ENCODE data around the gene SIRT5. TPM values are rescaled to one million over a fixed set of nuclear protein-coding genes. Genes with fewer than 3 reads are reported as not detected.

The SIRT5 gene
- total and polyA plus RNA-seq, 4 donors = 12.4 to 17.3 (median 14.4) TPM

- no peak overlapping the region for H3K4me3 ChIP-seq (ENCODE audit: low read depth, low read length)
- 80% methylated on average over 2 of the region's 4 CpGs for WGBS (ENCODE audit: insufficient coverage)
- no peak for DNase-seq (ENCODE audit: low read depth in 4 of 6, low spot score in 6 of 6)
- H3K4me1 ChIP-seq (ENCODE audit: control insufficient read depth, insufficient read depth, low read length) = no peaks in the 10 kb centered on the region
- H3K27ac ChIP-seq (ENCODE audit: low read depth, low read length) = no peak overlapping the region
- peaks cover 8% of the 10 kb centered on the region for H3K36me3 ChIP-seq (ENCODE audit: control insufficient read depth, insufficient read depth, low read length)
- no peaks in the 10 kb centered on the region for H3K9me3 ChIP-seq (ENCODE audit: control insufficient read depth, insufficient read depth, low read length)
- no peaks in the 10 kb centered on the region for H3K27me3 ChIP-seq (ENCODE audit: control insufficient read depth, insufficient read depth, low read length)
Observed at GRCh38 chr6:13638626-13639025, 64.2 kb downstream of the SIRT5 start.

GRCh38 chr6:13641315-13641714 lies 66.9 kb downstream of the SIRT5 start:
- Histone ChIP-seq H3K27me3 (ENCODE audit: control insufficient read depth, insufficient read depth, low read length) (no peaks in the 10 kb centered on the region), H3K4me1 (ENCODE audit: control insufficient read depth, insufficient read depth, low read length) (no peaks in the 10 kb centered on the region), H3K36me3 (ENCODE audit: control insufficient read depth, insufficient read depth, low read length) (peaks cover 8% of the 10 kb centered on the region), H3K9me3 (ENCODE audit: control insufficient read depth, insufficient read depth, low read length) (no peaks in the 10 kb centered on the region), H3K27ac (ENCODE audit: low read depth, low read length) (no peak overlapping the region), H3K4me3 (ENCODE audit: low read depth, low read length) (no peak overlapping the region)
- WGBS (ENCODE audit: insufficient coverage) = no CpG with 5 or more reads among the region's 5 CpGs
- no peak for DNase-seq (ENCODE audit: low read depth in 4 of 6, low spot score in 6 of 6)

DNA sequence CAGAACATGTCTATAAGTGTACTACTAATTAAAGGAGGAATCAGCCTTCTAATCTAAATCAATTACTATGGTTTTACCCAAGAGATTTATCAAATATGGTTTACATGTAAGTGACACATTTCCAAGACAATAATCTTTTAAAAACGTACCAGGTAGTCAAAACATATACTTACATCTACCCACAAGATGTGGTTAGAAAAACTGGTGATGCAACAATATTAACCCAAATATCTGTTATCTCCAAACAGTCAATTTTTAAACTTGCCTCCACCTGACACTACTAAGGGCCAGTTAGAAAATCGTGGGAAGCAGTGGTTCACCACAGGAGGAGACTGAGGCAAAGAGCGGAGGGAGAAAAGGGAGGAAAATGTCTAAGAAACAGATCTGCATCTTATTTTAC lies 68.7 kb downstream of the SIRT5 start:
- Histone ChIP-seq H3K4me3 (ENCODE audit: low read depth, low read length) (no peak overlapping the region), H3K27ac (ENCODE audit: low read depth, low read length) (no peak overlapping the region), H3K36me3 (ENCODE audit: control insufficient read depth, insufficient read depth, low read length) (peaks cover 8% of the 10 kb centered on the region), H3K27me3 (ENCODE audit: control insufficient read depth, insufficient read depth, low read length) (no peaks in the 10 kb centered on the region), H3K4me1 (ENCODE audit: control insufficient read depth, insufficient read depth, low read length) (no peaks in the 10 kb centered on the region), H3K9me3 (ENCODE audit: control insufficient read depth, insufficient read depth, low read length) (no peaks in the 10 kb centered on the region)
- no peak for DNase-seq (ENCODE audit: low read depth in 4 of 6, low spot score in 6 of 6)
- no CpG with 5 or more reads among the region's 3 CpGs for WGBS (ENCODE audit: insufficient coverage)

GRCh38 chr6:13648850-13649249 lies 74.4 kb downstream of the SIRT5 start:
- Histone ChIP-seq H3K4me1 (ENCODE audit: control insufficient read depth, insufficient read depth, low read length) (no peaks in the 10 kb centered on the region), H3K27me3 (ENCODE audit: control insufficient read depth, insufficient read depth, low read length) (no peaks in the 10 kb centered on the region), H3K27ac (ENCODE audit: low read depth, low read length) (no peak overlapping the region), H3K9me3 (ENCODE audit: control insufficient read depth, insufficient read depth, low read length) (no peaks in the 10 kb centered on the region), H3K4me3 (ENCODE audit: low read depth, low read length) (no peak overlapping the region), H3K36me3 (ENCODE audit: control insufficient read depth, insufficient read depth, low read length) (peaks cover 4% of the 10 kb centered on the region)
- no peak for DNase-seq (ENCODE audit: low read depth in 4 of 6, low spot score in 6 of 6)

GRCh38 chr6:13649393-13649792 lies 75.0 kb downstream of the SIRT5 start:
- Histone ChIP-seq H3K27me3 (ENCODE audit: control insufficient read depth, insufficient read depth, low read length) (no peaks in the 10 kb centered on the region), H3K36me3 (ENCODE audit: control insufficient read depth, insufficient read depth, low read length) (peaks cover 4% of the 10 kb centered on the region), H3K9me3 (ENCODE audit: control insufficient read depth, insufficient read depth, low read length) (no peaks in the 10 kb centered on the region), H3K27ac (ENCODE audit: low read depth, low read length) (no peak overlapping the region), H3K4me1 (ENCODE audit: control insufficient read depth, insufficient read depth, low read length) (no peaks in the 10 kb centered on the region), H3K4me3 (ENCODE audit: low read depth, low read length) (no peak overlapping the region)
- no peak for DNase-seq (ENCODE audit: low read depth in 4 of 6, low spot score in 6 of 6)
- 81% methylated on average over 4 of the region's 4 CpGs for WGBS (ENCODE audit: insufficient coverage)

- no peaks in the 10 kb centered on the region for H3K4me1 ChIP-seq (ENCODE audit: control insufficient read depth, insufficient read depth, low read length)
- DNase-seq (ENCODE audit: low read depth in 4 of 6, low spot score in 6 of 6) = no peak
- WGBS (ENCODE audit: insufficient coverage) = no CpG with 5 or more reads among the region's 2 CpGs
- no peak overlapping the region for H3K27ac ChIP-seq (ENCODE audit: low read depth, low read length)
- H3K27me3 ChIP-seq (ENCODE audit: control insufficient read depth, insufficient read depth, low read length) = no peaks in the 10 kb centered on the region
- H3K36me3 ChIP-seq (ENCODE audit: control insufficient read depth, insufficient read depth, low read length) = peaks cover 4% of the 10 kb centered on the region
- no peak overlapping the region for H3K4me3 ChIP-seq (ENCODE audit: low read depth, low read length)
- H3K9me3 ChIP-seq (ENCODE audit: control insufficient read depth, insufficient read depth, low read length) = no peaks in the 10 kb centered on the region
Observed at GRCh38 chr6:13653296-13653695, 78.9 kb downstream of the SIRT5 start.

GRCh38 chr6:13654496-13654895 lies 80.1 kb downstream of the SIRT5 start:
- no peaks in the 10 kb centered on the region for H3K9me3 ChIP-seq (ENCODE audit: control insufficient read depth, insufficient read depth, low read length)
- no peak overlapping the region for H3K4me3 ChIP-seq (ENCODE audit: low read depth, low read length)
- peaks cover 4% of the 10 kb centered on the region for H3K36me3 ChIP-seq (ENCODE audit: control insufficient read depth, insufficient read depth, low read length)
- no peak overlapping the region for H3K27ac ChIP-seq (ENCODE audit: low read depth, low read length)
- H3K27me3 ChIP-seq (ENCODE audit: control insufficient read depth, insufficient read depth, low read length) = no peaks in the 10 kb centered on the region
- no peaks in the 10 kb centered on the region for H3K4me1 ChIP-seq (ENCODE audit: control insufficient read depth, insufficient read depth, low read length)
- no peak for DNase-seq (ENCODE audit: low read depth in 4 of 6, low spot score in 6 of 6)

GRCh38 chr6:13655700-13656099 lies 81.3 kb downstream of the SIRT5 start:
- no peak for DNase-seq (ENCODE audit: low read depth in 4 of 6, low spot score in 6 of 6)
- no peaks in the 10 kb centered on the region for H3K27me3 ChIP-seq (ENCODE audit: control insufficient read depth, insufficient read depth, low read length)
- no peak overlapping the region for H3K4me3 ChIP-seq (ENCODE audit: low read depth, low read length)
- H3K4me1 ChIP-seq (ENCODE audit: control insufficient read depth, insufficient read depth, low read length) = no peaks in the 10 kb centered on the region
- peaks cover 1% of the 10 kb centered on the region for H3K36me3 ChIP-seq (ENCODE audit: control insufficient read depth, insufficient read depth, low read length)
- no CpG with 5 or more reads among the region's 1 CpG for WGBS (ENCODE audit: insufficient coverage)
- no peaks in the 10 kb centered on the region for H3K9me3 ChIP-seq (ENCODE audit: control insufficient read depth, insufficient read depth, low read length)
- H3K27ac ChIP-seq (ENCODE audit: low read depth, low read length) = no peak overlapping the region

- no peaks in the 10 kb centered on the region for H3K9me3 ChIP-seq (ENCODE audit: control insufficient read depth, insufficient read depth, low read length)
- H3K4me3 ChIP-seq (ENCODE audit: low read depth, low read length) = no peak overlapping the region
- no peak overlapping the region for H3K27ac ChIP-seq (ENCODE audit: low read depth, low read length)
- H3K4me1 ChIP-seq (ENCODE audit: control insufficient read depth, insufficient read depth, low read length) = no peaks in the 10 kb centered on the region
- H3K36me3 ChIP-seq (ENCODE audit: control insufficient read depth, insufficient read depth, low read length) = no peaks in the 10 kb centered on the region
- no CpG with 5 or more reads among the region's 1 CpG for WGBS (ENCODE audit: insufficient coverage)
- no peak for DNase-seq (ENCODE audit: low read depth in 4 of 6, low spot score in 6 of 6)
- H3K27me3 ChIP-seq (ENCODE audit: control insufficient read depth, insufficient read depth, low read length) = no peaks in the 10 kb centered on the region
Observed at GRCh38 chr6:13660273-13660672, 85.9 kb downstream of the SIRT5 start.

GRCh38 chr6:13660893-13661292 lies 86.5 kb downstream of the SIRT5 start:
- Histone ChIP-seq H3K27me3 (ENCODE audit: control insufficient read depth, insufficient read depth, low read length) (no peaks in the 10 kb centered on the region), H3K4me1 (ENCODE audit: control insufficient read depth, insufficient read depth, low read length) (no peaks in the 10 kb centered on the region), H3K4me3 (ENCODE audit: low read depth, low read length) (no peak overlapping the region), H3K36me3 (ENCODE audit: control insufficient read depth, insufficient read depth, low read length) (no peaks in the 10 kb centered on the region), H3K27ac (ENCODE audit: low read depth, low read length) (no peak overlapping the region), H3K9me3 (ENCODE audit: control insufficient read depth, insufficient read depth, low read length) (no peaks in the 10 kb centered on the region)
- DNase-seq (ENCODE audit: low read depth in 4 of 6, low spot score in 6 of 6) = no peak
- no CpG with 5 or more reads among the region's 1 CpG for WGBS (ENCODE audit: insufficient coverage)
